Activated CD8-positive, alpha-beta memory T cell treated with anti-CD3 and anti-CD28 coated beads, Interleukin-2, amount 10 ng/mL, durations not matched to agents 7 days and 5 days (primary cell): Measurements from ENCODE around the gene DLG1. TPM values are rescaled to one million over a fixed set of nuclear protein-coding genes. Genes with fewer than 3 reads are reported as not detected.
"Not testable (repeated sequence)": the region's sequence is repeated elsewhere in the genome, so short reads cannot be mapped to it uniquely, and the experiment has no call there.

Source experiments
- ATAC-seq: fragments of 150-1000 bp; cut with Tn5 transposase; one replicate; pipeline ENCODE4 v1.10.0; 2021; ENCODE audit warnings: moderate library complexity
- CTCF ChIA-PET: fragments of 350-600 bp; sonication (Branson Sonifier 250); formaldehyde crosslinking; loops from one replicate; lab custom pipeline; 2021; ENCODE audit warnings: antibody characterized with exemption; lab: Charles Lee
- DNase-seq: peaks from one replicate; pipeline ENCODE4 v3.0.0-alpha.2; 2020
- H3K27ac Mint-ChIP-seq: one replicate; pipeline ENCODE4 v1.8.0; 2021; ENCODE audit warnings: mild to moderate bottlenecking, mixed read lengths
- H3K27me3 Mint-ChIP-seq: one replicate; pipeline ENCODE4 v1.8.0; 2021; ENCODE audit warnings: mixed read lengths
- H3K36me3 Mint-ChIP-seq: one replicate; pipeline ENCODE4 v1.8.0; 2021; ENCODE audit warnings: mild to moderate bottlenecking, mixed read lengths
- H3K4me1 Mint-ChIP-seq: one replicate; pipeline ENCODE4 v1.8.0; 2021; ENCODE audit warnings: mixed read lengths
- H3K4me3 Mint-ChIP-seq: one replicate; pipeline ENCODE4 v1.8.0; 2021; ENCODE audit warnings: mild to moderate bottlenecking, moderate library complexity, mixed read lengths
- H3K9me3 Mint-ChIP-seq: one replicate; pipeline ENCODE4 v1.8.0; 2022; ENCODE audit warnings: low read depth, mixed read lengths
- total RNA-seq, 2 experiments: library from RNA; stranded (reverse); gene quantifications; one replicate each; pipeline ENCODE4 v1.2.3, GENCODE V29; 2021

Gene DLG1
- total RNA-seq, 2 experiments from 2014 or later, result 62.0 to 80.3 TPM

GRCh38 chr3:197292648-197293047, 5.8 kb downstream of the DLG1 start:
- no peak for ATAC-seq
- DNase-seq, result no peak
- no peaks in the 10 kb centered on the region for H3K27me3 Mint-ChIP-seq
- no peak overlapping the region for H3K4me3 Mint-ChIP-seq
- H3K4me1 Mint-ChIP-seq, result peaks cover 39% of the 10 kb centered on the region
- H3K27ac Mint-ChIP-seq, result no peak overlapping the region
- CTCF ChIA-PET, result no interaction called here
- no peaks in the 10 kb centered on the region for H3K9me3 Mint-ChIP-seq
- H3K36me3 Mint-ChIP-seq, result peaks cover 55% of the 10 kb centered on the region

- H3K4me1 Mint-ChIP-seq, result peaks cover 38% of the 10 kb centered on the region
These were observed 6.2 kb downstream of the DLG1 start for GRCh38 chr3:197292083-197292646.

GRCh38 chr3:197289726-197290125, 8.7 kb downstream of the DLG1 start:
- H3K27me3 Mint-ChIP-seq, result no peaks in the 10 kb centered on the region
- no peak for ATAC-seq
- H3K27ac Mint-ChIP-seq, result no peak overlapping the region
- peaks cover 60% of the 10 kb centered on the region for H3K36me3 Mint-ChIP-seq
- H3K4me3 Mint-ChIP-seq, result no peak overlapping the region
- peaks cover 28% of the 10 kb centered on the region for H3K4me1 Mint-ChIP-seq
- no peaks in the 10 kb centered on the region for H3K9me3 Mint-ChIP-seq
- no peak for DNase-seq
- CTCF ChIA-PET, result interaction anchor here (1.5 kb wide), 1 partner anchor 33 kb away, joined by 4 read pairs; no protein-coding TSS in a partner anchor

More at GRCh38 chr3:197292083-197292646, 6.2 kb downstream of the DLG1 start:
- Mint-ChIP-seq H3K9me3 (no peaks in the 10 kb centered on the region), H3K27me3 (no peaks in the 10 kb centered on the region), H3K36me3 (peaks cover 54% of the 10 kb centered on the region), H3K27ac (no peak overlapping the region), H3K4me3 (no peak overlapping the region)
- no peak for DNase-seq
- no peak for ATAC-seq
- CTCF ChIA-PET, result no interaction called here

GRCh38 chr3:197286678-197287077, 11.7 kb downstream of the DLG1 start:
- no peak overlapping the region for H3K4me3 Mint-ChIP-seq
- no peaks in the 10 kb centered on the region for H3K9me3 Mint-ChIP-seq
- H3K36me3 Mint-ChIP-seq, result peaks cover 53% of the 10 kb centered on the region
- peaks cover 11% of the 10 kb centered on the region for H3K4me1 Mint-ChIP-seq
- H3K27me3 Mint-ChIP-seq, result no peaks in the 10 kb centered on the region
- no peak for DNase-seq
- H3K27ac Mint-ChIP-seq, result no peak overlapping the region
- no peak for ATAC-seq
- CTCF ChIA-PET, result interaction anchor here (0.9 kb wide), 1 partner anchor 30 kb away, joined by 3 read pairs; no protein-coding TSS in a partner anchor

GRCh38 chr3:197285557-197285956, 12.9 kb downstream of the DLG1 start:
- Mint-ChIP-seq H3K36me3 (peaks cover 49% of the 10 kb centered on the region), H3K9me3 (no peaks in the 10 kb centered on the region), H3K4me1 (peaks cover 2% of the 10 kb centered on the region), H3K27ac (no peak overlapping the region), H3K4me3 (no peak overlapping the region), H3K27me3 (no peaks in the 10 kb centered on the region)
- ATAC-seq, result no peak
- no peak for DNase-seq
- CTCF ChIA-PET, result no interaction called here

- H3K9me3 Mint-ChIP-seq, result no peaks in the 10 kb centered on the region
- H3K4me1 Mint-ChIP-seq, result no peaks in the 10 kb centered on the region
- ATAC-seq (no peak), DNase-seq (no peak)
- H3K36me3 Mint-ChIP-seq, result peaks cover 47% of the 10 kb centered on the region
- CTCF ChIA-PET, result interaction anchor here (0.9 to 1.2 kb wide), 2 partner anchors 14 to 28 kb away, joined by 3 read pairs; no protein-coding TSS in a partner anchor
- H3K27me3 Mint-ChIP-seq, result no peaks in the 10 kb centered on the region
- no peak overlapping the region for H3K27ac Mint-ChIP-seq
- H3K4me3 Mint-ChIP-seq, result no peak overlapping the region
These were observed 15.4 kb downstream of the DLG1 start for GRCh38 chr3:197283045-197283444.

GRCh38 chr3:197281849-197282248, 16.6 kb downstream of the DLG1 start:
- CTCF ChIA-PET, result interaction anchor here (0.9 kb wide), 1 partner anchor 26 kb away, joined by 3 read pairs; no protein-coding TSS in a partner anchor
- H3K9me3 Mint-ChIP-seq, result no peaks in the 10 kb centered on the region
- H3K4me1 Mint-ChIP-seq, result no peaks in the 10 kb centered on the region
- DNase-seq, result no peak
- H3K27me3 Mint-ChIP-seq, result no peaks in the 10 kb centered on the region
- H3K27ac Mint-ChIP-seq, result no peak overlapping the region
- no peak for ATAC-seq
- no peak overlapping the region for H3K4me3 Mint-ChIP-seq
- H3K36me3 Mint-ChIP-seq, result peaks cover 45% of the 10 kb centered on the region

GRCh38 chr3:197280156-197280555, 18.3 kb downstream of the DLG1 start:
- ATAC-seq (no peak), DNase-seq (no peak)
- CTCF ChIA-PET, result no interaction called here
- H3K27ac Mint-ChIP-seq, result no peak overlapping the region
- no peaks in the 10 kb centered on the region for H3K27me3 Mint-ChIP-seq
- no peaks in the 10 kb centered on the region for H3K9me3 Mint-ChIP-seq
- peaks cover 32% of the 10 kb centered on the region for H3K36me3 Mint-ChIP-seq
- no peak overlapping the region for H3K4me3 Mint-ChIP-seq
- no peaks in the 10 kb centered on the region for H3K4me1 Mint-ChIP-seq

GRCh38 chr3:197278933-197279332, 19.5 kb downstream of the DLG1 start:
- H3K27ac Mint-ChIP-seq, result no peak overlapping the region
- H3K4me1 Mint-ChIP-seq, result peaks cover 2% of the 10 kb centered on the region
- no peak overlapping the region for H3K4me3 Mint-ChIP-seq
- ATAC-seq, result no peak
- CTCF ChIA-PET, result no interaction called here
- peaks cover 35% of the 10 kb centered on the region for H3K36me3 Mint-ChIP-seq
- H3K27me3 Mint-ChIP-seq, result no peaks in the 10 kb centered on the region
- DNase-seq, result no peak
- H3K9me3 Mint-ChIP-seq, result no peaks in the 10 kb centered on the region

GRCh38 chr3:197276808-197277207, 21.6 kb downstream of the DLG1 start:
- H3K27ac Mint-ChIP-seq, H3K9me3 Mint-ChIP-seq, H3K27me3 Mint-ChIP-seq, ATAC-seq, CTCF ChIA-PET, H3K4me1 Mint-ChIP-seq, DNase-seq, H3K4me3 Mint-ChIP-seq: not testable (repeated sequence)
- H3K36me3 Mint-ChIP-seq, result peaks cover 25% of the 10 kb centered on the region

- H3K4me1 Mint-ChIP-seq, result peaks cover 5% of the 10 kb centered on the region
- peaks cover 10% of the 10 kb centered on the region for H3K36me3 Mint-ChIP-seq
- CTCF ChIA-PET, result no interaction called here
- H3K4me3 Mint-ChIP-seq, result no peak overlapping the region
- DNase-seq (no peak), ATAC-seq (no peak)
- H3K9me3 Mint-ChIP-seq, result no peaks in the 10 kb centered on the region
- no peaks in the 10 kb centered on the region for H3K27me3 Mint-ChIP-seq
- no peak overlapping the region for H3K27ac Mint-ChIP-seq
These were observed 27.7 kb downstream of the DLG1 start for GRCh38 chr3:197270558-197271317.

- peaks cover 4% of the 10 kb centered on the region for H3K4me1 Mint-ChIP-seq
- H3K27me3 Mint-ChIP-seq, result no peaks in the 10 kb centered on the region
- H3K9me3 Mint-ChIP-seq, result no peaks in the 10 kb centered on the region
These were observed 29.4 kb downstream of the DLG1 start for GRCh38 chr3:197269024-197269423.

GRCh38 chr3:197268294-197268693, 30.1 kb downstream of the DLG1 start:
- H3K27ac Mint-ChIP-seq, result no peak overlapping the region
- DNase-seq, result no peak
- peaks cover 4% of the 10 kb centered on the region for H3K4me1 Mint-ChIP-seq
- no peak for ATAC-seq
- CTCF ChIA-PET, result interaction anchor here (1.1 to 3.8 kb wide), 3 partner anchors 11 to 185 kb away, joined by 3 to 22 read pairs (median 4); no protein-coding TSS in a partner anchor
- H3K9me3 Mint-ChIP-seq, result no peaks in the 10 kb centered on the region
- no peaks in the 10 kb centered on the region for H3K27me3 Mint-ChIP-seq
- H3K4me3 Mint-ChIP-seq, result no peak overlapping the region
- peaks cover 5% of the 10 kb centered on the region for H3K36me3 Mint-ChIP-seq

More at GRCh38 chr3:197269024-197269423, 29.4 kb downstream of the DLG1 start:
- ATAC-seq, result no peak
- H3K4me3 Mint-ChIP-seq, result no peak overlapping the region
- peaks cover 6% of the 10 kb centered on the region for H3K36me3 Mint-ChIP-seq
- no peak for DNase-seq
- CTCF ChIA-PET, result interaction anchor here (1.1 to 3.8 kb wide), 3 partner anchors 12 to 185 kb away, joined by 3 to 22 read pairs (median 4); no protein-coding TSS in a partner anchor
- no peak overlapping the region for H3K27ac Mint-ChIP-seq
